Adipocyte (in vitro differentiated cells): ENCODE data around the gene PSMD6.
A peak's percentile ranks its signal among the peaks of the same experiment; 100 is the strongest.

ENCODE experiments used
- DNase-seq: peaks from one replicate; pipeline ENCODE4 v3.0.0-alpha.2; 2015; ENCODE audit warnings: low read depth
- H3K27me3 ChIP-seq: replicated peaks from 2 replicates; pipeline ENCODE4 v1.7.0; 2013; ENCODE audit warnings: mild to moderate bottlenecking, low read length, moderate library complexity; ENCODE audit not compliant: control insufficient read depth, insufficient read depth
- H3K36me3 ChIP-seq: 2 replicates; pipeline ENCODE4 v1.7.0; 2013; ENCODE audit warnings: low read length, mild to moderate bottlenecking, moderate library complexity; ENCODE audit not compliant: control insufficient read depth, insufficient read depth, severe bottlenecking
- H3K4me1 ChIP-seq: 2 replicates; pipeline ENCODE4 v1.7.0; 2013; ENCODE audit warnings: mild to moderate bottlenecking, low read length, moderate library complexity; ENCODE audit not compliant: control insufficient read depth, insufficient read depth
- H3K4me3 ChIP-seq: 2 replicates; pipeline ENCODE4 v1.7.0; 2013; ENCODE audit warnings: mild to moderate bottlenecking, low read length, moderate library complexity
- H3K9ac ChIP-seq: 2 replicates; pipeline ENCODE4 v1.7.0; 2013; ENCODE audit warnings: mild to moderate bottlenecking, low read length, moderate library complexity
- H3K9me3 ChIP-seq: 2 replicates; pipeline ENCODE4 v1.7.0; 2013; ENCODE audit warnings: mild to moderate bottlenecking, low read length, moderate library complexity; ENCODE audit not compliant: control insufficient read depth

The PSMD6 gene

GRCh38 chr3:64042952-64043351 is 19.7 kb upstream of the PSMD6 start:
- no peak overlapping the region for H3K4me3 ChIP-seq
- no peaks in the 10 kb centered on the region for H3K36me3 ChIP-seq
- H3K9me3 ChIP-seq, result no peaks in the 10 kb centered on the region
- peaks cover 5% of the 10 kb centered on the region for H3K4me1 ChIP-seq
- H3K9ac ChIP-seq, result no peak overlapping the region
- H3K27me3 ChIP-seq, result peaks cover 3% of the 10 kb centered on the region
- no peak for DNase-seq

GRCh38 chr3:64039981-64040733 is 16.9 kb upstream of the PSMD6 start:
- Histone ChIP-seq H3K9ac (no peak overlapping the region), H3K27me3 (peaks cover 3% of the 10 kb centered on the region), H3K4me1 (peaks cover 5% of the 10 kb centered on the region), H3K36me3 (no peaks in the 10 kb centered on the region), H3K4me3 (no peak overlapping the region), H3K9me3 (no peaks in the 10 kb centered on the region)
- no peak for DNase-seq

GRCh38 chr3:64039332-64039731 is 16.0 kb upstream of the PSMD6 start:
- H3K36me3 ChIP-seq, result no peaks in the 10 kb centered on the region
- H3K4me1 ChIP-seq, result peaks cover 5% of the 10 kb centered on the region
- no peaks in the 10 kb centered on the region for H3K9me3 ChIP-seq
- no peak overlapping the region for H3K9ac ChIP-seq
- DNase-seq, result no peak
- no peak overlapping the region for H3K4me3 ChIP-seq
- peaks cover 3% of the 10 kb centered on the region for H3K27me3 ChIP-seq

- DNase-seq, result no peak
- Histone ChIP-seq H3K9ac (no peak overlapping the region), H3K4me3 (no peak overlapping the region), H3K4me1 (peaks cover 5% of the 10 kb centered on the region), H3K36me3 (no peaks in the 10 kb centered on the region), H3K9me3 (no peaks in the 10 kb centered on the region), H3K27me3 (peaks cover 3% of the 10 kb centered on the region)
These were observed 15.0 kb upstream of the PSMD6 start for GRCh38 chr3:64038253-64038767.

- H3K9ac ChIP-seq, result no peak overlapping the region
- H3K27me3 ChIP-seq, result peaks cover 3% of the 10 kb centered on the region
- peaks cover 5% of the 10 kb centered on the region for H3K4me1 ChIP-seq
- H3K9me3 ChIP-seq, result no peaks in the 10 kb centered on the region
- no peak overlapping the region for H3K4me3 ChIP-seq
- no peaks in the 10 kb centered on the region for H3K36me3 ChIP-seq
- DNase-seq, result no peak
These were observed 13.8 kb upstream of the PSMD6 start for GRCh38 chr3:64037084-64037483.

GRCh38 chr3:64033069-64033468 is 9.8 kb upstream of the PSMD6 start:
- no peaks in the 10 kb centered on the region for H3K27me3 ChIP-seq
- no peak overlapping the region for H3K9ac ChIP-seq
- H3K4me1 ChIP-seq, result no peaks in the 10 kb centered on the region
- no peaks in the 10 kb centered on the region for H3K9me3 ChIP-seq
- H3K36me3 ChIP-seq, result no peaks in the 10 kb centered on the region
- DNase-seq, result no peak
- no peak overlapping the region for H3K4me3 ChIP-seq

GRCh38 chr3:64031540-64032508 is 8.5 kb upstream of the PSMD6 start:
- H3K36me3 ChIP-seq, result no peaks in the 10 kb centered on the region
- no peaks in the 10 kb centered on the region for H3K9me3 ChIP-seq
- H3K27me3 ChIP-seq, result no peaks in the 10 kb centered on the region
- no peaks in the 10 kb centered on the region for H3K4me1 ChIP-seq
- no peak for DNase-seq
- H3K9ac ChIP-seq, result no peak overlapping the region
- H3K4me3 ChIP-seq, result no peak overlapping the region

GRCh38 chr3:64030741-64031140 is 7.4 kb upstream of the PSMD6 start:
- Histone ChIP-seq H3K9me3 (no peaks in the 10 kb centered on the region), H3K4me3 (peak overlapping the region; percentile 74), H3K27me3 (no peaks in the 10 kb centered on the region), H3K9ac (peak overlapping the region; percentile 35), H3K36me3 (no peaks in the 10 kb centered on the region), H3K4me1 (no peaks in the 10 kb centered on the region)
- DNase-seq, result peak; percentile 88

- no peaks in the 10 kb centered on the region for H3K4me1 ChIP-seq
- no peaks in the 10 kb centered on the region for H3K9me3 ChIP-seq
- H3K36me3 ChIP-seq, result no peaks in the 10 kb centered on the region
- DNase-seq, result no peak
- H3K9ac ChIP-seq, result no peak overlapping the region
- no peaks in the 10 kb centered on the region for H3K27me3 ChIP-seq
- no peak overlapping the region for H3K4me3 ChIP-seq
These were observed 6.0 kb upstream of the PSMD6 start for GRCh38 chr3:64029287-64029686.

- Histone ChIP-seq H3K4me3 (no peak overlapping the region), H3K9me3 (no peaks in the 10 kb centered on the region), H3K9ac (no peak overlapping the region), H3K36me3 (no peaks in the 10 kb centered on the region), H3K27me3 (no peaks in the 10 kb centered on the region), H3K4me1 (peaks cover 2% of the 10 kb centered on the region)
- DNase-seq, result no peak
These were observed 5.5 kb upstream of the PSMD6 start for GRCh38 chr3:64028754-64029153.

GRCh38 chr3:64027658-64028057 is 4.4 kb upstream of the PSMD6 start:
- no peaks in the 10 kb centered on the region for H3K9me3 ChIP-seq
- H3K9ac ChIP-seq, result no peak overlapping the region
- peaks cover 6% of the 10 kb centered on the region for H3K4me1 ChIP-seq
- H3K27me3 ChIP-seq, result no peaks in the 10 kb centered on the region
- H3K4me3 ChIP-seq, result no peak overlapping the region
- DNase-seq, result no peak
- H3K36me3 ChIP-seq, result no peaks in the 10 kb centered on the region
